ENCODE results near the gene YWHAH.

GRCh38 chr22:31952094-31952401 is 7.7 kb downstream of the YWHAH start:
- no peak for TF ChIP-seq CTCF (IDR thresholded peaks at IDR 0.05; ENCODE audit: insufficient read depth, low read depth, low read length)
- no peak for TF ChIP-seq EZH2 (IDR thresholded peaks at IDR 0.05; ENCODE audit: insufficient read depth, low read length)

Measured in astrocyte (in vitro differentiated cells and primary cell).